ENCODE data around the gene HIPK1. TPM values are rescaled to one million over a fixed set of nuclear protein-coding genes. Genes with fewer than 3 reads are reported as not detected.
A peak's percentile ranks its signal among the peaks of the same experiment; 100 is the strongest.

HIPK1 gene
- total RNA-seq, 1 donor from 2014 or later = 41.7 TPM

DNA sequence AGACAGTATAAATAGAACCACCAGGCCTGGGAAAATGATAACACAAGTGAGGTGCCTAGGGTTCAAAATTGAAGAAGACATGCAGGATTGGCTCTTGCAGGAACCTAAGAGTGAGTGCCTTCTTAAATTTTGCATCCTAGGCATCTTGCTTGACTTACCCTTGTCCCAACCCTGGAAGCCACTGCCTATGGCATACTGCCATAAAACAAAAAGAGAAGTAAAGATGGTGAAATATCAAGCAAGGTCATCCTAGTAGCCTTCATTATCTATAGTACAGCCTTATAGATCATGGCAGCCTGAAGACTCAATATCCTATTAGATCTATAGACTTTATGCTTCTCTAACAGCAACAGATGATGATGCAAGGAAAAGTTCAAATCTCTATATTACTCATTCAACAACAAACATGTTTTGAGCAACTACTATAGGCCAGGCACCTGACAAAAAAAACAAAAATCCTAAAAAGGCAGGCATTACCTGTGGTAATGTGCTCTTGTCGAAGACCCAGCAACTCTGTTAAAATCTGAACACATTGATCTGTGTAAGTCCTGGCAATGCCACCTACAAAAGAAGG is 30.8 kb upstream of the HIPK1 start:
- H3K9me3 ChIP-seq = no peaks in the 10 kb centered on the region
- H3K4me3 ChIP-seq = no peak overlapping the region
- no peak for DNase-seq (ENCODE audit: low spot score in 2 of 2)
- H3K27ac ChIP-seq = peak overlapping the region; percentile 12 to 66
- TF ChIP-seq, protein P1, sequence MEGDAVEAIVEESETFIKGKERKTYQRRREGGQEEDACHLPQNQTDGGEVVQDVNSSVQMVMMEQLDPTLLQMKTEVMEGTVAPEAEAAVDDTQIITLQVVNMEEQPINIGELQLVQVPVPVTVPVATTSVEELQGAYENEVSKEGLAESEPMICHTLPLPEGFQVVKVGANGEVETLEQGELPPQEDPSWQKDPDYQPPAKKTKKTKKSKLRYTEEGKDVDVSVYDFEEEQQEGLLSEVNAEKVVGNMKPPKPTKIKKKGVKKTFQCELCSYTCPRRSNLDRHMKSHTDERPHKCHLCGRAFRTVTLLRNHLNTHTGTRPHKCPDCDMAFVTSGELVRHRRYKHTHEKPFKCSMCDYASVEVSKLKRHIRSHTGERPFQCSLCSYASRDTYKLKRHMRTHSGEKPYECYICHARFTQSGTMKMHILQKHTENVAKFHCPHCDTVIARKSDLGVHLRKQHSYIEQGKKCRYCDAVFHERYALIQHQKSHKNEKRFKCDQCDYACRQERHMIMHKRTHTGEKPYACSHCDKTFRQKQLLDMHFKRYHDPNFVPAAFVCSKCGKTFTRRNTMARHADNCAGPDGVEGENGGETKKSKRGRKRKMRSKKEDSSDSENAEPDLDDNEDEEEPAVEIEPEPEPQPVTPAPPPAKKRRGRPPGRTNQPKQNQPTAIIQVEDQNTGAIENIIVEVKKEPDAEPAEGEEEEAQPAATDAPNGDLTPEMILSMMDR (IDR thresholded peaks at IDR 0.05) = no peak
- intact Hi-C loops (cut with DNase I) = no loop called here
- H3K4me1 ChIP-seq = peaks cover 0 to 14% of the 10 kb centered on the region in 2 donors
- peaks cover 28 to 46% of the 10 kb centered on the region in 2 donors for H3K36me3 ChIP-seq
- H3K27me3 ChIP-seq = no peaks in the 10 kb centered on the region

DNA sequence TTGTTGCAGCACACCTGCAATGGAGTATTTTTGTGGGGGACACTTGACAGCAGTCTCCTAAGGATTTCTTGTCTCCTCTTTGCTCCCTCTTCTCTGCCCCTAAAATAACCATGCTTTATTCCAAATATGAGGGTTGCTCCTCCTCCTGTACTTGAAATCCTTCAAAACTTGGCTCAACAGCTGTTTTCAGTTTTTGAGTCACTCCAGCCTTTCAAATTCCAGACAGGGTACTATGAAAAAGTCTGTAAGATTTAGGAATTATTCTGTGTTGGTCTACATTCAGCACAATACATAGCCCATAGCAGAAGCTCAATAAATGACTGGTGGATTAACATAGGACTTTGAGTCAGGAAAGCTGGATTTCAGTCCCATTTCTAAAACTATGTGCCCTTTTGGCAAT is 30.0 kb upstream of the HIPK1 start:
- Histone ChIP-seq H3K9me3 (no peaks in the 10 kb centered on the region), H3K4me1 (peaks cover 0 to 22% of the 10 kb centered on the region in 2 donors), H3K27me3 (no peaks in the 10 kb centered on the region), H3K27ac (peak overlapping the region; percentile 66 to 67), H3K36me3 (peaks cover 28 to 46% of the 10 kb centered on the region in 2 donors), H3K4me3 (no peak overlapping the region)
- intact Hi-C loops (cut with DNase I) = no loop called here
- DNase-seq (ENCODE audit: low spot score in 2 of 2) = no peak
- TF ChIP-seq, protein P1 (IDR thresholded peaks at IDR 0.05) = no peak

- TF ChIP-seq, protein P1 (IDR thresholded peaks at IDR 0.05) = no peak
- Histone ChIP-seq H3K4me3 (no peak overlapping the region), H3K36me3 (peaks cover 17 to 29% of the 10 kb centered on the region in 2 donors), H3K9me3 (no peaks in the 10 kb centered on the region), H3K27ac (no peak overlapping the region), H3K27me3 (no peaks in the 10 kb centered on the region), H3K4me1 (peaks cover 0 to 24% of the 10 kb centered on the region in 2 donors)
- intact Hi-C loops (cut with DNase I) = loop anchor here (10.0 kb wide), 3 partner anchors 614 to 946 kb away; partner anchors contain the start of genes BCAS2, SLC16A1 and TRIM33
- no peak for DNase-seq (ENCODE audit: low spot score in 2 of 2)
These were observed 27.9 kb upstream of the HIPK1 start for GRCh38 chr1:113901191-113901590.

DNA sequence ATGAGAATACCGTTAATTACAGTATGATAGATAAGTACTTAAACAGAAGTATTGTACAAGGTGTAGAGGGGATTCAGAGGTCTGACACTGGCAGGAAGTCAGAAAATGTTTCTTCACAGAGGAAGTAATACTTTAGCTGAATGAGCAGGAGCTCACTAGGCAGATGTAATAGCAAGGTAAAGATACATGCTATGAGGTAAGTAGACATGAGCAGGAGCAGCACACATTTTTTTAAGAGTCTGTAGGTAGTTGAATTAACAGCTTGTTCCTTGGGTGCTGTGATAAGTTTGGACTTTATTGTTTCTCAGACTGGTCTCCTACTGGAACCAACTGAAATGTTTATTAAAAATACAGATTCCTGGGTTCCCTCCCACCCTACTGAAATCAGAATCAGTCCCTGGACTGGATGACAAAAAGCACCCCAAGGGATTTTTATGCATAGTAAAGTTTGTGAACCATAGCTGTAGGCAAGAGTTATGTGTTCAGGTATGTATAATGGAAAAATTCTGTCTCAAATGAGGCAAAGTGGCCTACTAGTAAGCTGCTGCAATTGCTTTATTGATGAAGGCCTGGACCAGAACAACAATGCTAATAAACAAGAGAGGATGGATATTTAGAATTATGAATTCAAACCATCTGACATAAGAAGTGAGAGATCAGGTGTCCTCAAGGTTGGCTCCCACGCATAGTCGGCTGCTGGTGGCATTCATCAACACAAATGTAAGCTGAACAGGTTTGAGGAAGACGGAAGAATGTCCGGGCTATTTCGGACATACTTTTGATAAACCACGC is 25.4 kb upstream of the HIPK1 start:
- Histone ChIP-seq H3K27ac (peak overlapping the region; percentile 86 to 92), H3K9me3 (no peaks in the 10 kb centered on the region), H3K4me1 (peaks cover 0 to 23% of the 10 kb centered on the region in 2 donors), H3K27me3 (no peaks in the 10 kb centered on the region), H3K4me3 (peak overlapping the region; percentile 85 to 86), H3K36me3 (peaks cover 4 to 21% of the 10 kb centered on the region in 2 donors)
- no peak for DNase-seq (ENCODE audit: low spot score in 2 of 2)
- intact Hi-C loops (cut with DNase I) = loop anchor here (2.0 to 10.0 kb wide), 6 partner anchors 69 to 1189 kb away; partner anchors contain the start of genes BCAS2, PHTF1, PPM1J and SLC16A1
- TF ChIP-seq, protein P1 (IDR thresholded peaks at IDR 0.05) = no peak

- intact Hi-C loops (cut with DNase I) = loop anchor here (2.0 to 10.0 kb wide), 6 partner anchors 69 to 1189 kb away; partner anchors contain the start of genes BCAS2, PHTF1, PPM1J and SLC16A1
These were observed 24.8 kb upstream of the HIPK1 start for GRCh38 chr1:113904293-113904673.

More at GRCh38 chr1:113904293-113904673, 24.8 kb upstream of the HIPK1 start:
- H3K4me3 ChIP-seq = peak overlapping the region; percentile 85 to 86
- H3K36me3 ChIP-seq = peaks cover 4 to 22% of the 10 kb centered on the region in 2 donors
- H3K27ac ChIP-seq = peak overlapping the region; percentile 86 to 92
- H3K9me3 ChIP-seq = no peaks in the 10 kb centered on the region
- TF ChIP-seq, protein P1 (IDR thresholded peaks at IDR 0.05) = no peak
- H3K27me3 ChIP-seq = no peaks in the 10 kb centered on the region
- peaks cover 0 to 17% of the 10 kb centered on the region in 2 donors for H3K4me1 ChIP-seq
- no peak for DNase-seq (ENCODE audit: low spot score in 2 of 2)
